Stimulated activated naive CD8-positive, alpha-beta T cell treated with anti-CD3 and anti-CD28 coated beads, Interleukin-15, Interleukin-2, amounts not matched to agents 100 ng/mL and 50 ng/mL, for 24 hours (primary cell): ENCODE data around the gene TYMP.
"Not testable (repeated sequence)": the region's sequence is repeated elsewhere in the genome, so short reads cannot be mapped to it uniquely, and the experiment has no call there.

Experiments
- H3K27ac Mint-ChIP-seq: one replicate; pipeline ENCODE4 v1.8.0; 2021; ENCODE audit warnings: mild to moderate bottlenecking, mixed read lengths
- H3K27me3 Mint-ChIP-seq: one replicate; pipeline ENCODE4 v1.8.0; 2021; ENCODE audit warnings: mixed read lengths
- H3K36me3 Mint-ChIP-seq: one replicate; pipeline ENCODE4 v1.8.0; 2021; ENCODE audit warnings: low read depth, mixed read lengths
- H3K4me1 Mint-ChIP-seq: one replicate; pipeline ENCODE4 v1.8.0; 2021; ENCODE audit warnings: low read depth, mixed read lengths
- H3K4me3 Mint-ChIP-seq: one replicate; pipeline ENCODE4 v1.8.0; 2021; ENCODE audit warnings: mild to moderate bottlenecking, mixed read lengths
- H3K9me3 Mint-ChIP-seq: one replicate; pipeline ENCODE4 v1.8.0; 2021; ENCODE audit warnings: mixed read lengths

The TYMP gene

DNA sequence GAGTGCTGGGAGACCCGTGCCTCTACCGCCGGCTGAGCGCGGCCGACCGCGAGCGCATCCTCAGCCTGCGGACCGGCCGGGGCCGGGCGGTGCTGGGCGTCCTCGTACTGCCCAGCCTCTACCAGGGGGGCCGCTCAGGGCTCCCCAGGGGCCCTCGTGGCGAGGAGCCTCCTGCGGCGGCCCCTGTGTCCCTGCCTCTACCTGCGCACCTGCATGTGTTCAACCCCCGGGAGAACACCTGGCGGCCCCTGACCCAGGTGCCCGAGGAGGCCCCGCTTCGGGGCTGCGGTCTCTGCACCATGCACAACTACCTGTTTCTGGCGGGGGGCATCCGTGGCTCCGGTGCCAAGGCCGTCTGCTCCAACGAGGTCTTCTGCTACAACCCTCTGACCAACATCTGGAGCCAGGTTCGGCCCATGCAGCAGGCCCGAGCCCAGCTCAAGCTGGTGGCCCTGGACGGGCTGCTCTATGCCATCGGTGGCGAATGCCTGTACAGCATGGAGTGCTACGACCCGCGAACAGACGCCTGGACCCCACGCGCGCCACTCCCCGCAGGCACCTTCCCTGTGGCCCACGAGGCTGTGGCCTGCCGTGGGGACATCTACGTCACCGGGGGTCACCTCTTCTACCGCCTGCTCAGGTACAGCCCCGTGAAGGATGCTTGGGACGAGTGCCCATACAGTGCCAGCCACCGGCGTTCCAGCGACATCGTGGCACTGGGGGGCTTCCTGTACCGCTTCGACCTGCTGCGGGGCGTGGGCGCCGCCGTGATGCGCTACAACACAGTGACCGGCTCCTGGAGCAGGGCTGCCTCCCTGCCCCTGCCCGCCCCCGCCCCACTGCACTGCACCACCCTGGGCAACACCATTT is 19.3 kb upstream of the TYMP start:
- Mint-ChIP-seq H3K27me3 (no peaks in the 10 kb centered on the region), H3K9me3 (no peaks in the 10 kb centered on the region), H3K36me3 (no peaks in the 10 kb centered on the region), H3K27ac (peak overlapping the region; percentile 86), H3K4me3 (peak overlapping the region; percentile 82), H3K4me1 (peaks cover 35% of the 10 kb centered on the region)

DNA sequence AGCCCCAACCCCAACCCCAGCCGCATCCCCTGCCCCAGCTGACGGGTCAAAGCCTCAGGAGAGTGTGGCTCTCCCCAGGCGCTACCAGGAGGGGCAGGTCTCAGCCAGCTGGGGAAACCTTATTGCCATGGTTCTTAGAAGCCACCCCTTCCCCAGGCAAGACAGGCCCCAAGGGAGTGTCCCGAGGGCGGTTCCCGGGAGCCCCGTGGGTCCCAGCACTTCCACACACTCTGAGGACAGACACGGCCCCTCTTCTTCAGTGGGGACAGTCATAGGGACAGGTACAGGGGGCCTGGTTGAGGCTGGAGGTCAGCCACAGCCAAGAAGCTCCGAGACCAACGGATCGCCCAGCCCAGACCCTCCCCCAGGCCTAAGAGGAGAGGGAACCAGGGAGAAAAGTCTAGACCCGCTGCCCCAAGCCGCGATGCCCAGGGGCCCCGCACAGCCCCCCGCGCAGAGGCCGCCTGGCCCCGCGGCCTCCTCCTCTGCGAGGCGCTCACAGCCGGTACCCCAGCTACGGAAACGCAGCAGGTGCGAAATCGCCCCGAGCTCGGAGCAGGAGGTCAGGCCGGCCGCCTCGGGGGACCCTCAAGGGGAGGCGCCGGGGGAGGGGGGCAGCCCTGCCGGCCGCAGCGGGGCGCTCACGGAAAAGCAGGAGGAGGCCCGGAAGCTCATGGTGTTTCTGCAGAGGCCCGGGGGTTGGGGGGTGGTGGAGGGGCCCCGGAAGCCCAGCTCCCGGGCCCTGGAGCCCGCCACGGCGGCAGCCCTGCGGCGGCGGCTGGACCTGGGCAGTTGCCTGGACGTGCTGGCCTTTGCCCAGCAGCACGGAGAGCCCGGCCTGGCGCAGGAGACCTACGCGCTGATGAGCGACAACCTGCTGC is 18.5 kb upstream of the TYMP start:
- Mint-ChIP-seq H3K9me3 (no peaks in the 10 kb centered on the region), H3K4me3 (peak overlapping the region; percentile 73), H3K36me3 (no peaks in the 10 kb centered on the region), H3K27me3 (no peaks in the 10 kb centered on the region), H3K4me1 (peaks cover 38% of the 10 kb centered on the region), H3K27ac (peak overlapping the region; percentile 83)

- Mint-ChIP-seq H3K4me1 (peaks cover 42% of the 10 kb centered on the region), H3K4me3 (no peak overlapping the region)
Observed at GRCh38 chr22:50547263-50547985, 17.6 kb upstream of the TYMP start.

GRCh38 chr22:50546326-50547262 is 16.8 kb upstream of the TYMP start:
- Mint-ChIP-seq H3K36me3 (peaks cover 8% of the 10 kb centered on the region), H3K27ac (no peak overlapping the region), H3K9me3 (no peaks in the 10 kb centered on the region), H3K27me3 (no peaks in the 10 kb centered on the region), H3K4me3 (no peak overlapping the region), H3K4me1 (peaks cover 50% of the 10 kb centered on the region)

More at GRCh38 chr22:50547263-50547985, 17.6 kb upstream of the TYMP start:
- no peaks in the 10 kb centered on the region for H3K27me3 Mint-ChIP-seq
- no peaks in the 10 kb centered on the region for H3K9me3 Mint-ChIP-seq
- no peak overlapping the region for H3K27ac Mint-ChIP-seq
- peaks cover 3% of the 10 kb centered on the region for H3K36me3 Mint-ChIP-seq

DNA sequence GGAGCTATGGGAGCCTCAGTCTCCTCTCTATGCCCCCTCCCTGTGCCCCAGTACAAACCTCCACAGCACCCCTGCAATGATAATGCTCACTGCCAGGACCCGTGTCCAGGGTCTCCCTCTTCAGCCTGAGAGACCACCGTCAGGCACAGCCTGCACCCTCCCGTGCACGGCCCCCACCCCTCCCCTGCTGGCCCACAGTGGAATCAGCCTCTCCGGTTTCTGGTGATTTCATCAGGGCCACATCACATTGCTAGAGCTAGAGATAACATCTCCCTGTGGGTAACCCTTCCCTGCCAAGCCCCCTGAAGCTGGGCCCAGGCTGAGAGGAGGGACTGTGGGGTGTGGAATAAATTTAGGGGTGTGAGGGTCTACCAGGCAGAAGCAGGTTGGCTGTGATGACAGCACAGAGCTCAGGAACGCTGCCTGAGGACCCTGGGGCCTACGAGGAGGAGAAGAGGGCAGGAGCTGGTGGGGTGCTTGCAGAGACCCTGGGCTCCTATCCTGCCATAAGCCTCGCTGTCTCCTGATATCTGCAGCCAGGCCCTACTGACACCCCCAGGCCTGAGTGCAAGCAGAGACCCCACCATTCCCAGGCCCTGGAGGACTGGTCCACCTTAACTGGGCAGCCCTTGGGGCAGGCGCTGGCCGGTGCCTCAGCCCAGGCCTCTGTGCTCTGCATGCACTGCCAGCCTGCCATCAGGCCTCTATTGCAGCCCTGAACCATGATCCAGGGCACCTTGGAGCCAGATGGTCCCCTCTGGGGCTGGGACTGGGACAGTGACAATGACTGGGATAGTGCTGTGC is 15.9 kb upstream of the TYMP start, which contains the start of gene KLHDC7B:
KLHDC7B (plus strand) TSS at position 378 of the 804 bp plus-strand sequence; CDS start at position 723, 345 bp downstream.
- Mint-ChIP-seq H3K36me3 (peaks cover 8% of the 10 kb centered on the region), H3K9me3 (no peaks in the 10 kb centered on the region), H3K4me1 (peaks cover 59% of the 10 kb centered on the region), H3K4me3 (peak within 1 kb of the TSS; percentile 44), H3K27me3 (no peaks in the 10 kb centered on the region), H3K27ac (peak within 1 kb of the TSS; percentile 46)

DNA sequence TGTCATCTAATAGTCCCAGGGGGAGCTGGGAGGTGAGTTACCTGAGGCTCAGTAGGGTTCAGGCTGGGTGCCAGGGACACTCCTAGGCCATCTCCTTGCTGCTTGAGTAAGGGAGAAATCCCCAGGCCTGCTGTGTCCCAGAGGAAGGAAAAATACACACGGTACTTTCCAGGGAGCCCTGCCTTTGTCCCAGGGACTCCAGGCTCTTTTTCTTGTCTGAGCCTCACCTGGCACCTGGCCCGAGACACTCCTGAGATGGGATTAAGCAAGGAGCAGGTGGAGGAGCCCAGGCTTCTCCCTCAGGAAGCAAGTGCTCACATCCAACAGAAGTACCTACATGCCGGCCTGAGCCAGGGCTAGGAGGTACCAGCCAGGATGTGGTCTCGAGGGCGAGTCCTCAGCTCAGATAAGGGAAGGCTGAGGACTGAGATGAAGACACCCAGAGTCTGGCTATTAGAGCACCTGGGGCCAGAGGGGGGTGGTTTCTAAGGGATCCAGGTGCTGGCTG is 15.0 kb upstream of the TYMP start:
- H3K4me3 Mint-ChIP-seq = peak overlapping the region; percentile 44
- H3K27me3 Mint-ChIP-seq = no peaks in the 10 kb centered on the region
- peaks cover 8% of the 10 kb centered on the region for H3K36me3 Mint-ChIP-seq
- H3K27ac Mint-ChIP-seq = peak overlapping the region; percentile 46
- H3K4me1 Mint-ChIP-seq = peaks cover 59% of the 10 kb centered on the region
- H3K9me3 Mint-ChIP-seq = no peaks in the 10 kb centered on the region

DNA sequence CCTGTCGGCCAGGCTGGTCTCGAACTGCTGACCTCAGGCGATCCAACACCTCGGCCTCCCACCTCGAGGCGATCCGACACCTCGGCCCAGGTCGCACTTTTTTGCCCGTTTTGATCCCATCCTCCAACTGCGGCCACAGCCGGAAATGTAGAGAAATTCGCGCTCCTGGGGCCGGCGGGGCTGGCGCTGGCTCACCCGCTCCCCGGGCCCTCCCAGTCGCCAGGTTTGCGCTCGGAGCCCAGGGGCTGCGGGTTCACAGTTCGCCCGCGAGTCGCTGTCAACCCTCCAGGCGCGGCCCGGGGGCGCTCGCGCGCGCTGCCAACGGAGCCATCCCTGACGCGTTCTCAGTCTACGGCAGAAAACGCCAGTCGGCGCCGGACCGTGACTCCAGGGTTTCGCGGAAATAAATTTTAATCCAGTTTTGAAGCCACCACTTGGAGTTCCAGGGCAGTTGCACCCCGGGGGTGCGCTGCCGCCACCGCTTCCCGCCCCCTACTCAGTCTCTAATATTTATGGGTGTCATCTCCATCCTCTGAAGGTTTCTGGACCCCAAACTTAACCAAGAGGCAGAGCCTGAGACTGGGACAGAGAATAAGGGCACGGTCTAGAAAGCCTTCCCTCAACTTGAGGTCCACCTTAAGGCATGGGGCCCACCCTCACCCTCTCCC is 14.4 kb upstream of the TYMP start:
- H3K27ac Mint-ChIP-seq = no peak overlapping the region
- H3K36me3 Mint-ChIP-seq = peaks cover 8% of the 10 kb centered on the region
- H3K9me3 Mint-ChIP-seq = no peaks in the 10 kb centered on the region
- no peaks in the 10 kb centered on the region for H3K27me3 Mint-ChIP-seq
- H3K4me3 Mint-ChIP-seq = peak overlapping the region; percentile 44
- peaks cover 64% of the 10 kb centered on the region for H3K4me1 Mint-ChIP-seq

DNA sequence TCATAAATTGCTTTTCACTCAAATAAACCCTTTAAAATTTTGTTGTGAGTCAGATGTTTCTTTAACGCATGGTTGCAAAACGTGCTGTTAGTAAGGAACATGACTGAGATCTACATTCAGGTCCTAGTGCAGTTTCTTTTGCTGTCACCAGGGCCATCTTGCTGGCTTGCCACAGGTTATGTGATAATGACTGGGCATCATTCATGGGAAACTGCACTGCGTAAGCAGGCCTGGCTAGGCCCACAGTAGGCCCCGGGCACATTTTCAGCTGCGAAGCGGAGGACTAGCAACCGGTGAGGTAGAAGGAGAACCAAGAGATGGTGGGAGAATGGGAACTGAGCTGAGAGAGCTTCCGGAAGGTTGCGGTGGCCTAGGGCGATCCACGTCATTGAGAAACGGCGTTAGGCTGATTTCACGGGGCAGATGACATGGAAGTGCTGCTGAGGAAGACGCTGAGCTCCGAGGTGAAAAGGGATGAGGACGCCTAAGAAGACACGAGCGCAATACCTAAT is 12.7 kb upstream of the TYMP start:
- Mint-ChIP-seq H3K36me3 (peaks cover 8% of the 10 kb centered on the region), H3K9me3 (no peaks in the 10 kb centered on the region), H3K4me3 (peak overlapping the region; percentile 27), H3K27ac (peak overlapping the region; percentile 96), H3K4me1 (peaks cover 77% of the 10 kb centered on the region), H3K27me3 (no peaks in the 10 kb centered on the region)

GRCh38 chr22:50541667-50542026 is 11.8 kb upstream of the TYMP start:
- peak overlapping the region; percentile 27 for H3K4me3 Mint-ChIP-seq
- H3K4me1 Mint-ChIP-seq = peaks cover 84% of the 10 kb centered on the region
- H3K27me3 Mint-ChIP-seq, H3K36me3 Mint-ChIP-seq, H3K9me3 Mint-ChIP-seq: not testable (repeated sequence)
- peak overlapping the region; percentile 96 for H3K27ac Mint-ChIP-seq

DNA sequence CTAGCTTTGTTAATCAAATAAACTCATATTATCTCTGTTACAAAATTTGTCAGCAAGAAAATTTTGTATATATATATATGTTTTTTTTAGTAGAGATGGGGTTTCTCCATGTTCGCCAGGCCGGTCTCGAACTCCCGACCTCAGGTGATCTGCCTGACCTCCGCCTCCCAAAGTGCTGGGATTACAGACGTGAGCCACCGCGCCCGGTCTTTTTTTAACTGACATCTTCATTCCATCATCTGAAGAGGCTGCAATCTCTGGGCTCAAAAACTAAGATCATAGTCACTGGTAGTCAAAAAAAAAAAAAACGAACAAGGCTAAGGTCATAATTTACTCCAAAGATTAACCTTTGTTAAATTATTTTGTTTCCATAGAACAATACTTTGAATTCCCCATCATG is 10.6 kb upstream of the TYMP start:
- H3K9me3 Mint-ChIP-seq = no peaks in the 10 kb centered on the region
- peaks cover 8% of the 10 kb centered on the region for H3K36me3 Mint-ChIP-seq
- peak overlapping the region; percentile 96 for H3K27ac Mint-ChIP-seq
- peaks cover 79% of the 10 kb centered on the region for H3K4me1 Mint-ChIP-seq
- H3K27me3 Mint-ChIP-seq = no peaks in the 10 kb centered on the region
- peak overlapping the region; percentile 41 for H3K4me3 Mint-ChIP-seq

DNA sequence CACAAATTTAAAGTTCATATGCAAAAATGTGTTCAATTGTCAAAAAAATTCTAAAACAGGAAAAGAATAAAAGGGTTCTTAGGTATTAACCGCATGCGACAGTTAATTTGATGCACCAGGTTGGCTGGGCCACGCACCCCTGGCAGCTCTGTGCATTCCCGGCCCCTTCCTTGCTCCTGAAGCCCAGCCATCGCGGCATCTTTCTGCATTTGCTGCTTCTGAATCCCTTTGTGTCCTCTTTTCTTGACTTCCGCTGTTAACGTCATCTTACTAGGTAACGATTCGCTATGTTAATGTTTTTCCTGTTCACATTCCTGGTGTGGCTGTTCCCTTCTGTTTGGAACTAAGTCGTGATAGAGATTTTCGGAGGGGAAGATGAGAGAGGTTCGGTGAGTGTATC is 8.0 kb upstream of the TYMP start:
- H3K36me3 Mint-ChIP-seq = peaks cover 8% of the 10 kb centered on the region
- peaks cover 86% of the 10 kb centered on the region for H3K4me1 Mint-ChIP-seq
- no peaks in the 10 kb centered on the region for H3K27me3 Mint-ChIP-seq
- H3K27ac Mint-ChIP-seq = peak overlapping the region; percentile 99
- H3K4me3 Mint-ChIP-seq = no peak overlapping the region
- H3K9me3 Mint-ChIP-seq = no peaks in the 10 kb centered on the region

DNA sequence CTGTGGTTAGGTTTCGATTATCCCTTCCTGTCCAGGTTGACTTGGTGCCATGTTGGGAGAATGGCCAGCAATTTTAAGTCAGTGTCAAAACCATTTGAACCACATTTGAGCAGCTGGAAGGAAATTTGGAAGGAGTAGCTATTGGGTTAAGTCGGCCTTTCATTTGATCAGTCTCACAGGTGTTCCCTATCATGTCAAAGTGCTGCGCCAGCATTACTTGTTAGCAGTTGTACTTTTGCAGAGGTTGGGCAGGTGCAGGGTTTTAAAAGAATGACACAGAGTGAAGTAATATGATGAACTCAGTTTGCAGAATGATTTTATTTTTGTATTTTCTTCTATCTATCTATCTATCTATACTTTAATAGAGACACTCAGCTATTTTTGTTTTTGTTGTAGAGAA is 6.4 kb upstream of the TYMP start:
- no peak overlapping the region for H3K27ac Mint-ChIP-seq
- H3K4me3 Mint-ChIP-seq = no peak overlapping the region
- H3K27me3 Mint-ChIP-seq = no peaks in the 10 kb centered on the region
- no peaks in the 10 kb centered on the region for H3K36me3 Mint-ChIP-seq
- H3K4me1 Mint-ChIP-seq = peaks cover 75% of the 10 kb centered on the region
- no peaks in the 10 kb centered on the region for H3K9me3 Mint-ChIP-seq
